BLaER1 (cell line): ENCODE data around the gene KCTD14.

Experiments used
- H3K27ac ChIP-seq: shearing (Covaris generic); formaldehyde crosslinking; 2 replicates; pipeline ENCODE4 v1.8.1; 2022
- H3K27me3 ChIP-seq: shearing (Covaris generic); formaldehyde crosslinking; 2 replicates; pipeline ENCODE4 v1.8.1; 2022
- H3K36me3 ChIP-seq: shearing (Covaris generic); formaldehyde crosslinking; 2 replicates; pipeline ENCODE4 v1.8.1; 2022
- H3K4me1 ChIP-seq: shearing (Covaris generic); formaldehyde crosslinking; 2 replicates; pipeline ENCODE4 v1.8.1; 2022
- H3K4me2 ChIP-seq: shearing (Covaris generic); formaldehyde crosslinking; 2 replicates; pipeline ENCODE4 v1.8.1; 2022
- H3K4me3 ChIP-seq: shearing (Covaris generic); formaldehyde crosslinking; 2 replicates; pipeline ENCODE4 v1.8.1; 2022
- H3K9ac ChIP-seq: shearing (Covaris generic); formaldehyde crosslinking; 2 replicates; pipeline ENCODE4 v1.8.1; 2022
- H3K9me3 ChIP-seq: shearing (Covaris generic); formaldehyde crosslinking; 2 replicates; pipeline ENCODE4 v1.8.1; 2022
- H4K20me1 ChIP-seq: shearing (Covaris generic); formaldehyde crosslinking; 2 replicates; pipeline ENCODE4 v1.8.1; 2022
- Cebpa-rat ChIP-seq: shearing (Covaris generic); IDR thresholded peaks from 2 replicates; pipeline ENCODE4 v1.8.1; 2022

KCTD14 gene, protein sequence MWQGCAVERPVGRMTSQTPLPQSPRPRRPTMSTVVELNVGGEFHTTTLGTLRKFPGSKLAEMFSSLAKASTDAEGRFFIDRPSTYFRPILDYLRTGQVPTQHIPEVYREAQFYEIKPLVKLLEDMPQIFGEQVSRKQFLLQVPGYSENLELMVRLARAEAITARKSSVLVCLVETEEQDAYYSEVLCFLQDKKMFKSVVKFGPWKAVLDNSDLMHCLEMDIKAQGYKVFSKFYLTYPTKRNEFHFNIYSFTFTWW

DNA sequence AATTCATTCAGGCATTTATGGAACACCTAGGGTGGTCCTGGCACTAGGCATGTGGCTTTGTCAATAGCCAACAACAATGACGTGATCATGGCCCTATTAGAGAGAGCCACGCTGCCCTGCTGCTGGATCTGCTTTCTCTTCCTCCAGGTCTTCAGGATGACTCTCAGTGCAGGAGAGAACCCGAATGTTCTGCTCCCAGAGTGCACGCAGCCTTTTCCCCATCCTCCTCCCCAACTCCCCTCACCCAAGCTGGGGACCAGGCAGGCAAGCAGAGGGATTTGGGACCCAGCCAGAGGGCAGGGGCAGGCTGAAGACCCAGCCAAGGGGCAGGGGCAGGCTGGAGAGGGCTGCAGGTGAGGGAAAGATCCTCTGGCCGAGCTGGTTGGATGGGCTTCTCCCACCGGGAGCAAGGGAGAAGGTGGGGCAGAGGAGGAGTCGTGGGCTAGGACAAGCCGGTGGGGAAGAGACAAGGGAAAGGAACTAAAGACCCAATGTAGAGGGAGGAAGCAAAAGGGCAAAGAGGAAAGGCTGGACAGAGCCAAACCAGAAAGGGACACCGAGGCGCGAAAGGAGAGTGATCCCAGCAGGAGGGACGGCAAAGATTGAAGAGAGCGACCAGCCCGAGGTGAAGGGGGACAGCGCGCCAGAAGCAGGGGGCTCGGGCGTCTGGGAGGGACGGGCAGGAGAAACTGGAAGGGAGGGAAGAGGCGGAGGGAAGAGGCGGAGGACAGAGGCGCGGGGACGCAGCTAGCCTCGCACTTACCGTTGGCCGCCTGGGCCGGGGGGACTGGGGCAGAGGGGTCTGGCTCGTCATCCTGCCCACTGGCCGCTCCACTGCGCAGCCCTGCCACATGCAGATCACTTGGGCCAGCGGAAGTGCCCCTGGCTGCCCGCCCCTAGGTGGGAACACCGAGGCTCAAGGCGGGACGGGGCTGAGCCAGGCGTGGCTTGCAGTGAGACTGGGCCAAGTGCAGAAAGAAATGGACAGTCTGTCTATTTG is at the start of gene KCTD14:
Gene KCTD14, minus strand, starts transcription at position 880 of the 1,000 bp plus-strand sequence. Its CDS starts 27 bp downstream, at position 853.
- Histone ChIP-seq H4K20me1 (no peaks in the 10 kb centered on the region), H3K4me3 (no peak within 1 kb of the TSS), H3K9me3 (no peaks in the 10 kb centered on the region), H3K9ac (no peak within 1 kb of the TSS), H3K4me2 (no peak within 1 kb of the TSS), H3K27me3 (no peaks in the 10 kb centered on the region), H3K36me3 (no peaks in the 10 kb centered on the region), H3K27ac (no peak within 1 kb of the TSS), H3K4me1 (no peaks in the 10 kb centered on the region)
- no peak for TF ChIP-seq Cebpa-rat

DNA sequence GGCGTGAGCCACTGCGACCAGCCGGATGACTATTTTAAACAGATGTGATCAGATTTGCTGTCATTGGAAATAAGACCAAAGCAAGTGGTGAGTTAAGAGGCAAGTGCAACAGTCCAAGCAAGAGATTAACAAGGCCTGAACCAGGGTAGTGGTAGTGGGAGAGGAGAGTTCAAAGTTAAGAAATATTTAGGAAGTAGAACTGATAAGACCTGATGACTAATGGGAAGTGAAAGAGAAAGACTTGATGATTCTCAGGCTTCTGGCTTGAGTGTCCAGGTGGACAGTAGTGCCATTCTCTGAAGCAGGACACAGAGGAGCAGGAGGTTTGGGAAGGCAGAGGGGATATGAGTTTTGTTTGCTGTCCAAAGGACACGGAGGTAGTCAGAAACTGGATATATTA is 49.4 kb upstream of the KCTD14 start:
- peaks cover 85% of the 10 kb centered on the region for H4K20me1 ChIP-seq

DNA sequence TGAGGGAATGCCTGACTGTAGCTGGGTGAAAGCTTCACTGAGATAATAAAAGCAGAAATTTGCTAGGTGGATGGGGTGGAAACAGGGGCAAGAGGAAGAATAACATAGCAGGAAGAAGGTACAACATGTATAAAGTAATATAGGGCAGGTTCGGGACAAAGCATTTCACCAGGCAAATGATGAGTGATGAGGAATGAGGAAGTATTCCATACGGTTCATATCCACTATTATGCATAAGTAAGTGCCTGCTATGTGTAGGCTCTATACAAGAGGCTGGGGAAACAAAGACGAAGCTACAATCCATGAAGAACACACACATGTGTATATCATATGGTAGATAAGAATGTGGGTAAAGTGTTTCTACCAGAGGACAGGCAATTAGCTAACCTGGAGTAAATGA is 48.6 kb upstream of the KCTD14 start:
- Histone ChIP-seq H3K4me2 (no peak overlapping the region), H3K9me3 (no peaks in the 10 kb centered on the region), H3K4me1 (peaks cover 6% of the 10 kb centered on the region), H4K20me1 (peaks cover 78% of the 10 kb centered on the region), H3K4me3 (no peak overlapping the region), H3K27me3 (no peaks in the 10 kb centered on the region), H3K36me3 (peaks cover 90% of the 10 kb centered on the region), H3K27ac (no peak overlapping the region), H3K9ac (no peak overlapping the region)
- TF ChIP-seq Cebpa-rat = no peak

More for the DNA sequence above, 49.4 kb upstream of the KCTD14 start:
- Histone ChIP-seq H3K27me3 (no peaks in the 10 kb centered on the region), H3K9me3 (no peaks in the 10 kb centered on the region), H3K4me3 (no peak overlapping the region), H3K4me2 (no peak overlapping the region), H3K4me1 (peaks cover 14% of the 10 kb centered on the region), H3K27ac (no peak overlapping the region), H3K9ac (no peak overlapping the region), H3K36me3 (peaks cover 90% of the 10 kb centered on the region)
- no peak for TF ChIP-seq Cebpa-rat

DNA sequence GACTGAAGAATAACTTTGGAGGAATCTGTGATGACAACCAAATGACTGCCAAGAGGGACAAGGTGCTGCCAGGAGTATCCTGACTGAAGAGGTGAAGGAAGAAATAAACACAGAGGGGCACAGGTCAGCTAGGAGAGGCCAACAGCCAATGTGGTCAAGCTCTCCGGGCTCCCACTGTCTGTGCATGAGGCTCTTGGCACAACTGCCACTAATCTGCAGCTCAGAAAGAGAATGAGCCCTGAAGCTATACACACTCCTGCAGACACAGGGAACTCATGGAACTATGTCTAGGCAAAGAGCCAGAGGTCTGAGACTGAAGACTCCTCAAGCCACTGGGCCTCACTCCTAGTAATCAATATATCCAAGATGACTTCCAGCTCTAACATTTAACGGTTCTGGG is 47.5 kb upstream of the KCTD14 start:
- H4K20me1 ChIP-seq = peaks cover 67% of the 10 kb centered on the region
- no peaks in the 10 kb centered on the region for H3K4me1 ChIP-seq
- no peaks in the 10 kb centered on the region for H3K27me3 ChIP-seq
- no peak overlapping the region for H3K4me3 ChIP-seq
- H3K36me3 ChIP-seq = peaks cover 82% of the 10 kb centered on the region
- TF ChIP-seq Cebpa-rat = no peak
- no peak overlapping the region for H3K27ac ChIP-seq
- no peak overlapping the region for H3K4me2 ChIP-seq
- no peaks in the 10 kb centered on the region for H3K9me3 ChIP-seq
- no peak overlapping the region for H3K9ac ChIP-seq

DNA sequence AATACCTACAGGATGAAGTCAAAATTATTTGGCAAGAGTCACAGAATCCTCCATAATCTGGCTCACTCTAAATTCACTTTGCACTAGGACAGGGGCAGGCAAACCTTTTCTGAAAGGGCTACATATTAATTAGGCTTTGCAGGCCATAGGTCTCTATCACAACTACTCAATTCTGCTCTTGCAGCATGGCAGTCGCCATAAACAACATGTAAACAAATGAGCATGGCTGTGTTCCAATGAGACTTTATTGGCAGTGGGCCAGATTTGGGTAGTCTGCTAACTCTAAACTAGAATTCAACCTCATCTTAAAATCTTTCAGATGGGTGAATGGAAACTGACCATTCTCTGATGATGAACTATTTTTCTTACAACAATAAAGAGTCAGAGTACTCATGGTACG is 46.4 kb upstream of the KCTD14 start:
- H3K4me3 ChIP-seq = no peak overlapping the region
- H3K4me1 ChIP-seq = no peaks in the 10 kb centered on the region
- peaks cover 55% of the 10 kb centered on the region for H4K20me1 ChIP-seq
- H3K9me3 ChIP-seq = no peaks in the 10 kb centered on the region
- H3K36me3 ChIP-seq = peaks cover 81% of the 10 kb centered on the region
- H3K27me3 ChIP-seq = no peaks in the 10 kb centered on the region
- no peak overlapping the region for H3K9ac ChIP-seq
- H3K27ac ChIP-seq = no peak overlapping the region
- no peak for TF ChIP-seq Cebpa-rat
- H3K4me2 ChIP-seq = no peak overlapping the region

DNA sequence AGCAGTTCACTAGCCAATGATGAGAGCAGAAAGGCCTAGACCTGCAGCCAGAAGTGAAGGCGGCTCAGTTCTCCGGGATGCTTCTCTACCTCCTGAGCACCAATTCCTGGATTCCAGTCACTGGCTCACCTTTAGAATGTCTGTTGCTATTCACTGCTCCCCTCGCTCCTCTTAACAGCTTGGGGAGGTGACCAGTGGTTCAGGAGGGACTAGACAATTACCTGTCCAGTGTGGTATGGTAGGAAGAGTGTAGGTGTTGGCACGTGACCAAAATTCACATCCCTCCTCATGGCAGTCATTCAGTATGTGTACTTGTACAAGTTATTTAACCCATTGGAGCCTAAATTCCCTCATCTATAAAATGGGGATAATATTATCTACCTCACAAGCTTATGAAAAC is 44.6 kb upstream of the KCTD14 start:
- Histone ChIP-seq H3K4me1 (no peaks in the 10 kb centered on the region), H3K27me3 (0 out of 2 replicates have a peak, but pooled peaks cover 4% of the 10 kb centered on the region), H3K27ac (no peak overlapping the region), H4K20me1 (peaks cover 38% of the 10 kb centered on the region), H3K4me2 (no peak overlapping the region), H3K36me3 (peaks cover 68% of the 10 kb centered on the region), H3K9ac (no peak overlapping the region), H3K9me3 (no peaks in the 10 kb centered on the region), H3K4me3 (no peak overlapping the region)
- TF ChIP-seq Cebpa-rat = no peak

DNA sequence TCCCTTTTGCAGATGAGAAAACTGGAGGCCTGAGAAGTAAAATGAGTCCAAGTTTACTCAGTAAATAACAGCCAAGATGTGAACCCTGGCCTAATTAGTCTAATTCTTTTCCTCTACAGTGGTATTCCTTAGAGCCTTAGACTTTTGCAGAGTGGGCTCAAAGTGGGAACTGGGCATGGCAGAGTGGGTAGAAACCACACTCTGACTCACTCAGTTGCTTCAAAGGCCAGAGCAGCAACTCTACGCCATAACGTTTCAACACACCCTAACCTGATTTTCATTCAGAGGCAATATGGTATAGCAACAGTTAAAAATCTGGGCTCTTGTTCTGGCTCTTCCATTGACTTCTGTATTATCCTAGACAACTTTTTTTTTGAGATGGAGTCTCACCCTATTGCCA is 43.4 kb upstream of the KCTD14 start:
- Histone ChIP-seq H3K4me1 (no peaks in the 10 kb centered on the region), H4K20me1 (peaks cover 25% of the 10 kb centered on the region; the same call in 1 of the 2 replicates), H3K9ac (no peak overlapping the region), H3K4me3 (no peak overlapping the region), H3K9me3 (no peaks in the 10 kb centered on the region), H3K4me2 (no peak overlapping the region), H3K27ac (no peak overlapping the region), H3K36me3 (peaks cover 55% of the 10 kb centered on the region), H3K27me3 (0 out of 2 replicates have a peak, but pooled peaks cover 4% of the 10 kb centered on the region)
- TF ChIP-seq Cebpa-rat = no peak

DNA sequence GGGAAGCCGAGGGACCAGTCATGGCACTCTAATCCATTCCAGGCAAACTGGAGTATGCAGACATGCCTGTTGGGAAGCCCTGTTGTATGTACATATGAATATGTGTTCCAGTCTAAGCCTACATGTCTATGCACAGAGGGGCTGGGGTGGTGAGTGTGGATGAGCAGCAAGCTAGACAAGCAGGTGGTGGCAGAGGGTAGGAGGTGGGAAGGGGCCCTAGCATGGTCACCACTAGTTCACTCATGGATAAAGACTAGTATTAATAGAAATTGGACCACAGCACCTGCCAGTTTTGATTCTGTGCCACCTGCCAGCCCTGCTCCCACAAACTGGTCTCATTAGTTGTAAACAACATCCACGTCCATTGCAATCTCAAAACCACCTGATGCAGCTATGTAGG is 42.1 kb upstream of the KCTD14 start:
- Histone ChIP-seq H3K4me2 (no peak overlapping the region), H3K4me3 (no peak overlapping the region), H3K9me3 (no peaks in the 10 kb centered on the region), H3K9ac (no peak overlapping the region), H4K20me1 (peaks cover 17% of the 10 kb centered on the region; the same call in 1 of the 2 replicates), H3K27me3 (0 out of 2 replicates have a peak, but pooled peaks cover 4% of the 10 kb centered on the region), H3K27ac (no peak overlapping the region), H3K36me3 (peaks cover 43% of the 10 kb centered on the region), H3K4me1 (no peaks in the 10 kb centered on the region)
- no peak for TF ChIP-seq Cebpa-rat

DNA sequence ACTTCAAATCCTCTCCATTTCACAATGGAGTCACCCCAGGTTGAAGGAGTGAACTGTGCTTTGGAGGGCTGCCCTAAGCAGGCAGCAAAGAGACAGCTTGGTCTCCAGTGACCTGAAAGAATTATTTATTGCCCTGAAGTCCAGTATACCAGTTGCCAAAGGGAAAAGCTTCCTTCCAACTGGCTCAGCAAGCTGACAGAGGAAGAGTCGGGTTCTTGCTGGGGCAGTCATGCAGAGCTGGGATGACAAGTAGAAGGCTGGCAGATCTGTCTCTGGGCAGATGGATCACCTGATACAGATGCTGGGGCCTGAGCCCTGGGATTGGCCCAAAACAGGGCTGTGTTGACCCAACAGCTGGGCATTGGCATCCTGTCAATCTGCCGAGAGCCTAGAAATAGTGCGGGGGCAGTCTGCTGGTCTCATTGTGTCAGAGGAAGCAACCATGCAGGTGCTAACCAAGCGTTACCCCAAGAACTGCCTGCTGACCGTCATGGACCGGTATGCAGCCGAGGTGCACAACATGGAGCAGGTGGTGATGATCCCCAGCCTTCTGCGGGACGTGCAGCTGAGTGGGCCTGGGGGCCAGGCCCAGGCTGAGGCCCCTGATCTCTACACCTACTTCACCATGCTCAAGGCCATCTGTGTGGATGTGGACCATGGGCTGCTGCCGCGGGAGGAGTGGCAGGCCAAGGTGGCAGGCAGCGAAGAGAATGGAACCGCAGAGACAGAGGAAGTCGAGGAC is 40.5 kb upstream of the KCTD14 start, which contains the start of gene THRSP:
Gene THRSP, plus strand, starts transcription at position 422 of the 742 bp plus-strand sequence. Its CDS starts 21 bp downstream, at position 443.
- no peak for TF ChIP-seq Cebpa-rat
- no peak within 1 kb of the TSS for H3K27ac ChIP-seq
- 0 out of 2 replicates have a peak, but pooled peaks cover 3% of the 10 kb centered on the region for H4K20me1 ChIP-seq
- H3K36me3 ChIP-seq = peaks cover 27% of the 10 kb centered on the region
- no peak within 1 kb of the TSS for H3K9ac ChIP-seq
- no peaks in the 10 kb centered on the region for H3K4me1 ChIP-seq
- H3K27me3 ChIP-seq = 0 out of 2 replicates have a peak, but pooled peaks cover 4% of the 10 kb centered on the region
- H3K9me3 ChIP-seq = no peaks in the 10 kb centered on the region
- H3K4me2 ChIP-seq = no peak within 1 kb of the TSS
- H3K4me3 ChIP-seq = no peak within 1 kb of the TSS
